GM12891 (cell line): ENCODE measurements around the gene GPR89B.
"Not testable (repeated sequence)": the region's sequence is repeated elsewhere in the genome, so short reads cannot be mapped to it uniquely, and the experiment has no call there.

Source experiments
- POLR2A ChIP-seq: IDR thresholded peaks from 2 replicates; pipeline ENCODE4 v1.6.1; 2011; ENCODE audit warnings: low read depth, low read length, control low read depth
- POLR2AphosphoS5 ChIP-seq: IDR thresholded peaks from 2 replicates; pipeline ENCODE4 v1.6.1; 2011; ENCODE audit warnings: low read depth, low read length, control low read depth

DNA sequence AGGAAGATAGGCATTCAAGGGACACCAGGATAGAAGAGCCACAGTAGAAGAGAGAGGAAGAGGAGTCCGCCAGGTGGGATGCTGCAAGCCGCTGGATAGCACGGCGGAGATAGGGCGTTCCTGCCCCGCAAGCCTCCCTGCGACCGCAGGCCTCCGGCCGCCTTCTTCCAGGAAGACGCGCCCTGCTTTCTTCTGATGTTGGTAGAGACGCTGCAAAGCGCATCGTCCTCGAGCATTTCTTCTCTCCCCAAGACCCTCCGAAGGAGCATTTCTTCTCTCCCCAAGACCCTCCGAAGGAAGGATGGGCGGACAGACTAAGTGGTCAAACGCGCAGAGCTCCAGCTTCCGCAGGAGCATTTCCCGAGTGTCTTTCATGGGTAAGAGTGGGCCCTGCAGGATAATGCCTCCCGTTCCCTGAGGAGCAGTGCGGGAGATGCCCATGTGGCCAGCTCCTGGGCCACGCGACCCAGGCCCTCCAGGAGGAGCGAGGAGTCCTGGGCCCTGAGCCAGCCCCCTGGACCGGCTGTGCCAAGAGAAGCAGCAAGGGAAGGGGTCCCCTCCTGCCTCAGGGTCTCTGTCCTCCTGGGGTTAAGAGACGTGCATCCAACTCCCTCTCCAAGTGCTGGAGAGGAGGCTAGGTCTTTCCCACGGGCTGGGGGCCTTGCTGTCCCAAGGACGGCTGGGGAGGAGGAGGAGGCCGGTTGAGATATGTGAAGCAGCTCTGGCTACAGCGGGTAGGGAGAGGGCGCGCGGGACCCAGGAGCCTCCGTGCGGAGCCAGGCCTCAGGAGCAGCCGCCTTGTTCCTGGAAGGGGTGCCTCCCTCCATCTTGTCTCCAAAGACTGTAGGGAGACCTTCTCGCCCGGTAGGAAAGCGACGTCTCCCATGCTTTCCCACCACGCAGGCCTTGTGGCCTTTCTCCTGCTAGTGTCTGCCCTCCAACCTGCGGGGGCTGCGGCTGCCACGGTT is 85.2 kb downstream of the GPR89B start:
- not testable (repeated sequence) for TF ChIP-seq POLR2A, POLR2AphosphoS5
